ACC112 (cell line): ENCODE data around the gene TRPM1.

ENCODE experiments used
- H2AFZ ChIP-seq: fragments of 200-600 bp; sonication (generic); one replicate; pipeline ENCODE4 v1.6.0; 2017; ENCODE audit warnings: antibody characterized with exemption, low read length; ENCODE audit not compliant: unreplicated experiment
- H3K27ac ChIP-seq: fragments of 200-600 bp; sonication (generic); 2 replicates; pipeline ENCODE4 v1.5.1; 2014; ENCODE audit warnings: low read depth, mild to moderate bottlenecking, antibody characterized with exemption, low read length, moderate library complexity
- H3K27me3 ChIP-seq: fragments of 200-600 bp; sonication (generic); 2 replicates; pipeline ENCODE4 v1.6.1; 2014; ENCODE audit warnings: mild to moderate bottlenecking, antibody characterized with exemption, low read length, moderate library complexity, mixed read lengths; ENCODE audit not compliant: insufficient read depth
- H3K36me3 ChIP-seq: fragments of 200-600 bp; sonication (generic); 2 replicates; pipeline ENCODE4 v1.6.1; 2016; ENCODE audit warnings: mild to moderate bottlenecking, antibody characterized with exemption, low read length, moderate library complexity, mixed read lengths; ENCODE audit not compliant: insufficient read depth
- H3K4me1 ChIP-seq: fragments of 200-600 bp; sonication (generic); one replicate; pipeline ENCODE4 v1.6.1; 2016; ENCODE audit warnings: low read length, mixed read lengths; ENCODE audit not compliant: insufficient read depth, unreplicated experiment, control insufficient read depth
- H3K4me3 ChIP-seq: fragments of 200-600 bp; sonication (generic); 2 replicates; pipeline ENCODE4 v1.5.1; 2014; ENCODE audit warnings: mild to moderate bottlenecking, low read depth, low read length
- H3K79me2 ChIP-seq: fragments of 200-600 bp; sonication (generic); one replicate; pipeline ENCODE4 v1.6.0; 2016; ENCODE audit warnings: low read length; ENCODE audit not compliant: control insufficient read depth, unreplicated experiment, insufficient read depth

TRPM1 gene

GRCh38 chr15:31136016-31136415 lies 34.5 kb upstream of the TRPM1 start:
- no peak overlapping the region for H3K4me3 ChIP-seq
- no peaks in the 10 kb centered on the region for H3K79me2 ChIP-seq
- no peaks in the 10 kb centered on the region for H3K27me3 ChIP-seq
- H2AFZ ChIP-seq: no peak overlapping the region
- no peak overlapping the region for H3K27ac ChIP-seq
- no peaks in the 10 kb centered on the region for H3K4me1 ChIP-seq
- H3K36me3 ChIP-seq: no peaks in the 10 kb centered on the region

- Histone ChIP-seq H3K27me3 (no peaks in the 10 kb centered on the region), H3K27ac (no peak overlapping the region), H3K4me3 (no peak overlapping the region), H3K79me2 (no peaks in the 10 kb centered on the region), H3K4me1 (no peaks in the 10 kb centered on the region), H3K36me3 (no peaks in the 10 kb centered on the region), H2AFZ (no peak overlapping the region)
Observed at GRCh38 chr15:31135523-31135922, 34.0 kb upstream of the TRPM1 start.

- H3K79me2 ChIP-seq: no peaks in the 10 kb centered on the region
- H3K27ac ChIP-seq: no peak overlapping the region
- H3K4me1 ChIP-seq: no peaks in the 10 kb centered on the region
- no peak overlapping the region for H3K4me3 ChIP-seq
- H2AFZ ChIP-seq: no peak overlapping the region
- H3K36me3 ChIP-seq: no peaks in the 10 kb centered on the region
- H3K27me3 ChIP-seq: no peaks in the 10 kb centered on the region
Observed at GRCh38 chr15:31133890-31134289, 32.4 kb upstream of the TRPM1 start.

GRCh38 chr15:31131853-31132375 lies 30.4 kb upstream of the TRPM1 start:
- H3K79me2 ChIP-seq: no peaks in the 10 kb centered on the region
- no peaks in the 10 kb centered on the region for H3K36me3 ChIP-seq
- no peaks in the 10 kb centered on the region for H3K4me1 ChIP-seq
- no peak overlapping the region for H3K27ac ChIP-seq
- no peak overlapping the region for H3K4me3 ChIP-seq
- no peak overlapping the region for H2AFZ ChIP-seq
- H3K27me3 ChIP-seq: no peaks in the 10 kb centered on the region

- no peaks in the 10 kb centered on the region for H3K4me1 ChIP-seq
- peak overlapping the region; percentile 14 for H2AFZ ChIP-seq
- no peaks in the 10 kb centered on the region for H3K36me3 ChIP-seq
- H3K27me3 ChIP-seq: no peaks in the 10 kb centered on the region
- peak overlapping the region; percentile 20; the same call in 1 of the 2 replicates for H3K4me3 ChIP-seq
- no peak overlapping the region for H3K27ac ChIP-seq
- no peaks in the 10 kb centered on the region for H3K79me2 ChIP-seq
Observed at GRCh38 chr15:31130576-31131237, 29.2 kb upstream of the TRPM1 start.

- Histone ChIP-seq H3K27me3 (no peaks in the 10 kb centered on the region), H3K79me2 (no peaks in the 10 kb centered on the region), H3K27ac (no peak overlapping the region), H3K4me3 (no peak overlapping the region), H3K36me3 (no peaks in the 10 kb centered on the region), H2AFZ (no peak overlapping the region), H3K4me1 (no peaks in the 10 kb centered on the region)
Observed at GRCh38 chr15:31129769-31130303, 28.3 kb upstream of the TRPM1 start.

GRCh38 chr15:31128919-31129768 lies 27.6 kb upstream of the TRPM1 start:
- Histone ChIP-seq H3K4me3 (peak overlapping the region; percentile 27; the same call in 1 of the 2 replicates), H3K27ac (no peak overlapping the region), H3K27me3 (no peaks in the 10 kb centered on the region), H3K4me1 (no peaks in the 10 kb centered on the region), H3K36me3 (no peaks in the 10 kb centered on the region), H2AFZ (no peak overlapping the region), H3K79me2 (no peaks in the 10 kb centered on the region)

GRCh38 chr15:31128477-31128876 lies 27.0 kb upstream of the TRPM1 start:
- no peak overlapping the region for H2AFZ ChIP-seq

GRCh38 chr15:31127596-31128261 lies 26.2 kb upstream of the TRPM1 start:
- no peaks in the 10 kb centered on the region for H3K27me3 ChIP-seq
- no peak overlapping the region for H3K27ac ChIP-seq
- H3K4me3 ChIP-seq: no peak overlapping the region
- no peaks in the 10 kb centered on the region for H3K4me1 ChIP-seq
- H2AFZ ChIP-seq: no peak overlapping the region
- H3K79me2 ChIP-seq: no peaks in the 10 kb centered on the region
- no peaks in the 10 kb centered on the region for H3K36me3 ChIP-seq

More at GRCh38 chr15:31128477-31128876, 27.0 kb upstream of the TRPM1 start:
- Histone ChIP-seq H3K79me2 (no peaks in the 10 kb centered on the region), H3K4me1 (no peaks in the 10 kb centered on the region), H3K4me3 (no peak overlapping the region), H3K36me3 (no peaks in the 10 kb centered on the region), H3K27ac (no peak overlapping the region), H3K27me3 (no peaks in the 10 kb centered on the region)

GRCh38 chr15:31125061-31125460 lies 23.5 kb upstream of the TRPM1 start:
- H3K4me1 ChIP-seq: no peaks in the 10 kb centered on the region
- H3K27me3 ChIP-seq: no peaks in the 10 kb centered on the region
- H3K27ac ChIP-seq: no peak overlapping the region
- H3K36me3 ChIP-seq: no peaks in the 10 kb centered on the region
- no peak overlapping the region for H2AFZ ChIP-seq
- no peak overlapping the region for H3K4me3 ChIP-seq
- H3K79me2 ChIP-seq: no peaks in the 10 kb centered on the region
